HTR-8/SVneo (cell line): Measurements from ENCODE around the gene PRKG2.
"Not testable (repeated sequence)": the region's sequence is repeated elsewhere in the genome, so short reads cannot be mapped to it uniquely, and the experiment has no call there.

ENCODE experiments used
- DNase-seq: peaks from one replicate; pipeline ENCODE4 v3.0.0; 2011; ENCODE audit warnings: low spot score, mixed read lengths; ENCODE audit not compliant: insufficient read length
- FAIRE-seq: peaks from 2 replicates; lab custom pipeline; 2011; peaks lifted over from hg19 to GRCh38; lab: Jason Lieb, UNC

The PRKG2 gene, protein sequence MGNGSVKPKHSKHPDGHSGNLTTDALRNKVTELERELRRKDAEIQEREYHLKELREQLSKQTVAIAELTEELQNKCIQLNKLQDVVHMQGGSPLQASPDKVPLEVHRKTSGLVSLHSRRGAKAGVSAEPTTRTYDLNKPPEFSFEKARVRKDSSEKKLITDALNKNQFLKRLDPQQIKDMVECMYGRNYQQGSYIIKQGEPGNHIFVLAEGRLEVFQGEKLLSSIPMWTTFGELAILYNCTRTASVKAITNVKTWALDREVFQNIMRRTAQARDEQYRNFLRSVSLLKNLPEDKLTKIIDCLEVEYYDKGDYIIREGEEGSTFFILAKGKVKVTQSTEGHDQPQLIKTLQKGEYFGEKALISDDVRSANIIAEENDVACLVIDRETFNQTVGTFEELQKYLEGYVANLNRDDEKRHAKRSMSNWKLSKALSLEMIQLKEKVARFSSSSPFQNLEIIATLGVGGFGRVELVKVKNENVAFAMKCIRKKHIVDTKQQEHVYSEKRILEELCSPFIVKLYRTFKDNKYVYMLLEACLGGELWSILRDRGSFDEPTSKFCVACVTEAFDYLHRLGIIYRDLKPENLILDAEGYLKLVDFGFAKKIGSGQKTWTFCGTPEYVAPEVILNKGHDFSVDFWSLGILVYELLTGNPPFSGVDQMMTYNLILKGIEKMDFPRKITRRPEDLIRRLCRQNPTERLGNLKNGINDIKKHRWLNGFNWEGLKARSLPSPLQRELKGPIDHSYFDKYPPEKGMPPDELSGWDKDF

DNA sequence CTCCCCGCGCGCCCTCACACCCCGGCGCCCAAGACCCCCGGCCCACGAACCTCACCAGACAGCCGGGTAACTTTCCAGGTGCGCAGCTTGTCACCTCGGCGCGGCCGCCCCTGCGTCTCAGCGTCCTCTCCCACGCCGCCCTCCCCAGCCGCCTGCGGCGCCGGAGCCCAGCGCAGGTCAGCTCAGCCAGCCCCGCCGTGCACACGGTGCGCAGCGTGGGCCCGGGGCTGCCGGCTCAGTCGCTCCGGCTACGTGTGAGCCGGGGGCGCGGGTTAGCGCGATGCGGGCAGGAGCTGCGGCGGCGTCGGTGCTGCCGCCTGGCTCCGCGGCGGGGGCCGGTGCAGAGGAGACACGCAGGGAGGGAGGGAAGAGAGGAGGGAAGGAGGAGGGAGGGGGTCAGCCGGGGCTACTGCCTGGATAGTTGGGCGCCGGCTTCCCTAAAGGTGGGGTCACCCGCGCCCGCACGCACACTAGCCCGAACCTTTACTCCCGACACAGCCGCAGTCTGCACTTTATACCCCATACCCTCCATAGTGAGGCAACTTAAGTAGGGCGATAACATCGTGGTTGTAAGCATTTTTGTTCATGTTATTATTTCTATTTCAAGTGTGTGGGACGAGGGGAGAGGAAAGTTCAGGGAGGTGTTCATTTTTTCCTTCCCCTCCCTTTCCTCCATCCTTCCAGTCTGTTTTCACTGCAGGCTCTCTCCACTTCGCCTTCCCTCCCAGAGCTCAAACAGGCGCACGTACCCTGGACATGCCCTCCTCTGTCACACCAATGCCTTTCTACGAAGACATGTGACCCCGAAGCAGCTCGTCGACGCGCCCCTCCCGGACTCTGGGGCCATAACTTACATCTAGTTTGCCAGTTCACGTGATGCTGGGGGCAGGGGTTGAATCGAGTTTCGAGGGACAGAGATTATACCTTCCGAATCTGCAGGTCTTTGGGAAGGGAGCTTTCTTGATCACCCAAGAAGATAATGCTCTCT is at the start of gene PRKG2:
TSS of gene PRKG2 (minus strand) at position 342 of the 988 bp plus-strand sequence. CDS start 10,175 bp downstream, outside the sequence.
- FAIRE-seq (no peak), DNase-seq (no peak)

DNA sequence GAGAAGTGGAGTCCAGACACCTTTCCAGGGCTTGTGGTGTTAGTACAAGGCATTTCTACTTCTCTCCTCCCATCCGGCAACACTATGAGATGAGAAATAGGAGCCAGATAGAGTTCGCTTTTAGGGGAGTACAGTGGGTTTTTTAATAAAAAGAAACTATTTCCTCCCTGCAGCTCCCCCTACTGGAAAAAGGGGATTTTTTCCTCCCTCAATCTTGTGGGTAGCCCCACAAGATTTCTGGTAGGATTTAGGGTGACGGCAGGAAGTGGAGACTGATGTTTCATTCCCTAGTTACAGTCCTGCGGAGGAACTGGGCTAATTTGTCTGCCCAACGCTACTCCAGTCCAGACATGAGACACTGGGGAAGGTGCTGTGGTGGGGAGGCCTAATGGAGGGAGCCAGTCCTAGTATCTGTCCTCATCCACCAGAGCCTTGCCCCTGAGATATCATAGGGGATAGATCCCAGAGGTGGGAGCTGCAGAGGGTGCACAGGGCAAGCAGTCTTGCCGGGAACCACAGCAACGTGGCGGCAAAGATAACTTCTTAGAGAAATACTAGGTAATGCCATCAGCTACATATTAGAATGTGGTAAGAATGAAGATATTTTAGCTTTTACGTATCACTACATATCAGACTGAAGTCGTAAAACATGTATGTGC is 45.5 kb upstream of the PRKG2 start:
- FAIRE-seq (no peak), DNase-seq (no peak)

DNA sequence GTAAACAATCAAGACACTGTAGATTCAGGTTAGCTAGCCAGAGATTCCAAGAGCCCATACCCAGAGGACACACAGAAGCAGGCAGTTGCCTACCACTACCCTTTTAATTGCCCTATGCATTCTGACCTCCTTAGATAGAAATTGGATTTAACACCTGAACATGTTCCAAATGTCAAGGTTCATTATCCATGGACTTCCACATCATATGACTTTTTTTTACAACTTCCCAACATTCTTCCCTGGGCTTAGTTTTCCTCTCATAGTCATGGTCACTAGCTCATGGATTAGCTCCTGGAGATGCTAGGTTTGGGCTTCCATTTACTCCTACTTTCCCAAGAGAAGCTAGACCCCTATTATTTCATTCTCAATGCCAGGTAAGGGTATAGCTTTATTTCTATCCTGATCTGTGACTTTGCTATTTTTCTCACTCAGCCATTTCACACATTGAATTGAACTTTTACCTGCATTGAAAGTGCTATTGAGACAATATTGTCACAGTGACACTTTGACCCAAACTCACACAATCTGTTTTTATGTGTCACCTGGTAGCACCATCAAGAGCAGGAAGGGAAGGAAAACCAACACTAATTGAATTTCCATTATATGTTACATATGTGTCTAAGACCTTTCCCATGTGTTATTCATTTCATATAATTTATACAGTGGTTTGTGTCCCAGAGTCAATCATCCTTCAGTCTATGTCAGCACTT is 44.0 kb upstream of the PRKG2 start:
- FAIRE-seq: no peak
- DNase-seq: no peak

DNA sequence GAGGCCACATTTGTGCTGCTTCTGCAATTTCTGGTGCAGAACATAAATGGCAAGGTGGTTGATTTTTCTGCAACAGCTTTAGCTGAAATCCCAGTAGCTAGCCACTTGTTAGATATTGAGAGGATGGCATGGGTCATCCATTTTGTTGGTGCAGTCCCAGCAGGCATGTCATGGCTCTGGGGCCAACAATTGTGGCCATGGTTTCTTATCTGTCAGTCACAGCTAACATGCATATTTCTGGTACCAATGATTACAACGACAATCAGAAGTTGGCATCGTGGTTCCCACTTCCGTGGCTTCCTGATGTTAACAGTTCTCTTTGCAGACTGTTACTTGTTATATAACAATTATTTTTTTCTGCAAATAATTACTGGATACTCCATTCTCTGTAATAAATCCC is 42.8 kb upstream of the PRKG2 start:
- FAIRE-seq: no peak
- DNase-seq: no peak

DNA sequence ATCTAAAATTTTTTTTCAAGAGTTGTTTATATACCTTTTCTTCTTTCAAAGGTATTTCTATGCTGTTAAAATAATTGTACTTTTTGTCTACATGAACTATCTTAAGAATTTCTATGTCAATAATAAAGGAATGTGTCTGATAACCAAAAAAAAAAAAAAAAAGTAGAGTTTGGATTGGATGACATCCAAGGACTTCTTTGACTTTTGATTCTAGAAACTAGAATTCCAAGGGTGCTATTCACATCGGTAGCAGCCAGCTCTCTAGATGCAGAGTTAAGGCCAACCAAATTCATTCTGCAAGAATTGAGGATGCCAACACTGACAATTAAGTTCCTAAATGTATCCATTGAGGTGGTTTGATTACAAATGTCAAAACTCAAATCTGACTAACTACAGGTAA is 42.0 kb upstream of the PRKG2 start:
- DNase-seq (no peak), FAIRE-seq (no peak)

DNA sequence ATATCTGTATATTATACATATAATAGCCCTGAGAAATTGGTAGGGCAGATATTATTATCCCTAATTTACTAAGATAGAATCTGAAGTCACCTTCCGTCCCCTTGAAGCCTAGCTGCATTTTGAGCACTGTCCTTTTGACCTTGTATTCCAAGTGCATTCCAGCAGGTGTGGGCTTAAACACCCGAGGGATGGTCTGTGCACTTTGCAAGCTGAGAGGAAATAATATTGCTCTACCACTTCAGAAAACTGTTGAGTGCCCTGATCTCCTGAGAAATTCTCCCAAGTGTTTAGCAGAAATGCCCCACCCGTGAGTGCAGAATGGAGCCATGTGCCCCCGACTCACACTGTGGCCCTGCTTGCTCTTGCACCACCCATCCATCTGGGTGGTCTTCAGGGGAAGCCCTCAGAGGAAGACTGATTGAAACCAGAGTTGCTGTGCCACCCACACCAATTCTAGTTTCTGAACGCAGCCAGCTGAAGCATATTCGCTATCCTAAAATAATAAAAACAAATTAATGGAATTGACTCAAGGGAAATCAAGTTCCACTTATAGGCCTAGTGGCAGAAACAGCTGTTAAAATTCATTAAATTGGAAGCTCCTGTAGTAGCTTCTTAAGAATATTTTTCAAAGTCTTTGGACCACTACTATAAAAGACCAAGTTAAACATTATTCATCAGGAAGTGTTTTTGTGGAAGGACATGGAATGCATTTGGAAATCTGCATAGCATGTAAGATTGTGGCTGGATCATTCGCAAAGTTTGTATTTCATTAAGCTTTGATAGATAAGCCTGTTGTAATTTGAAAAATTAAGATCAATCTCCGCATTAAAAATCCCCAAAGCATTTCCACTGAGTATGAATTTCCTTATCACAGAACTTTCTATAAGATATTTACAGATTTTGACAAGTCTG is 41.3 kb upstream of the PRKG2 start:
- no peak for FAIRE-seq
- no peak for DNase-seq

DNA sequence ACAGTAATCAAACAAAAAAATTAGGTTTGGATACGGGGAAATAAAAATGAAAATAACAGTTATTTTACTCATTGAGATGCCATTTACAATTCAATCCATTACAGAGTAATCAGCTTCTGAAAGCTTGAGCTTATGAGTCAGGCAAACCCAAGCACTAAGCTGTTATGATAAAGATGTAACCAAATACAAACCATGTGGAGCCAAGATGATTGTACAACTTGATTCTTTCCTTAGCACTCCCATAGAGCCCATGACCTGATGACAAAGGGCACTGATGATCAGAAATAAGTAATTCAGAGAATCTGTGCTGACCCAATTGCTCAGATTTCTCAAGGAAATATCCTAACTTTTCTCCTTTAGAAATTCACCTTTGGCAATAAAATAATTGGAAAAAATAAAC is 40.5 kb upstream of the PRKG2 start:
- FAIRE-seq (no peak), DNase-seq (no peak)

DNA sequence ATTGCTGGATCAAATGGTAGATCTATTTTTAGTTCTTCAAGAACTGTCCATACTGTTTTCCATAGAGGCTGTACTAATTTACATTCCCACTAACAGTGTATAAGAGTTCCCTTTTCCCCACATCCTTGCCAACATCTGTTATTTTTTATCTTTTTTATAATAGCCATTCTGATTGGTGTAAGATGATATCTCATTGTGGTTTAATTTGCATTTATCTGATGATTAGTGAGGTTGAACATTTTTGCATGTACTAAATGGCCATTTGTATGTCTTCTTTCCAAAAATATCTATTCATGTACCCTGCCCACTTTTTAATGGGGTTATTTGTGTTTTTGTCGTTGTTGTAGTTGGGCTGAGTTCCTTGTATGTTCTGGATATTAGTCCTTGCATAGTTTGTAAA is 35.4 kb upstream of the PRKG2 start:
- FAIRE-seq: no peak
- no peak for DNase-seq

DNA sequence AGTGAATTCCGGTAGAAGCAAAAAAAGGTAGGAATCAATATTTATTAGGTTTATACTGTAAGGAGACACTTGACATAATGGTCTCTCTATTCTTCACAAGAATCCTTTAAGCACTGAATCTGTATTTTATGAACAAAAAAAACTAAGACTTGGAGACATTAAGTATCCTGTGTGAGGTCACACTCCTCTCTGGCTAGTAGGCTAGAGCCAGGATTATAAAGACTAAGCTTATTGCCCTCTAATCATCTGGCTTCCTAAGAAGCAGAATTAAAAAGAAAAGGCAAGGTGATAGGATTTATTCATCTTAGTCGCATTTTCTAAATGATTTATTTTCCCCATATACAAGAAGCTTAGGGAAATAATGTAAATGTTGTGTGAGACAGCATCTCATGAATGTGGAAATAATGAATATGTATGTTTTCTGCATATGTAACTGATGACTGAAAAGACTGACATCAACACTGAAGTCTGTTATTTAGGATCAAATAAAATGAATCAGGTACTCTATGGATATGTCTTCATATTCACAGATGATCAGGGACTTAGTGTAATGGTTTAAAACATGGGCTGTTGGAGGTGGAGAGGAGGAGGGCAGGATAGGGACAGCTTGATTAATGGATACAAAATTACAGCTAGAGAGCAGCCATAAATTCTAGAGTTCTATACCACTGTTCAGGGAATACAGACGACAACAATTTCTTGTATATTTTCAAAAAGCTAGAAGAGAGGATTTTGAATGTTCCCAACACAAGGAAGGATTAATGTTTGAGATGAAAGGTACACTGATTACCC is 30.4 kb upstream of the PRKG2 start:
- no peak for FAIRE-seq

DNA sequence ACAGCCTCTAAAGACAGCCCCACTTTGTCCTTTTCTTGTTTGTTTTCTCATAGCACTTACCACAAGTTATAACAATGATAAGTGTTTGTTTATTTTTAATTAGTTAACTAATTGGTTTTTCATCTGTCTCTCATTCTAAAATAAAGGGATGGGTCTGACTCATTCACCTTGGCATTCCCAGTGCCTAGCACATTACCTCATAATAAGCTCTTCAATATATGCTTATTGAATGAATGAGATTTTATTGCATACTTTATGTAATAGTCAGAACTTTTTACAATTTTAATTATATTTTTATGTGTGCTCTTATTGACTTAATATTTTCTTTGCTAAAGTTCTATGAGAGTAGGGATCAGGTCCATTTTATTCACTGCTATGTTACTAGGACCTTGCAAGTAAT is 22.8 kb upstream of the PRKG2 start:
- DNase-seq (no peak), FAIRE-seq (no peak)

More for the DNA sequence above, 30.4 kb upstream of the PRKG2 start:
- no peak for DNase-seq

DNA sequence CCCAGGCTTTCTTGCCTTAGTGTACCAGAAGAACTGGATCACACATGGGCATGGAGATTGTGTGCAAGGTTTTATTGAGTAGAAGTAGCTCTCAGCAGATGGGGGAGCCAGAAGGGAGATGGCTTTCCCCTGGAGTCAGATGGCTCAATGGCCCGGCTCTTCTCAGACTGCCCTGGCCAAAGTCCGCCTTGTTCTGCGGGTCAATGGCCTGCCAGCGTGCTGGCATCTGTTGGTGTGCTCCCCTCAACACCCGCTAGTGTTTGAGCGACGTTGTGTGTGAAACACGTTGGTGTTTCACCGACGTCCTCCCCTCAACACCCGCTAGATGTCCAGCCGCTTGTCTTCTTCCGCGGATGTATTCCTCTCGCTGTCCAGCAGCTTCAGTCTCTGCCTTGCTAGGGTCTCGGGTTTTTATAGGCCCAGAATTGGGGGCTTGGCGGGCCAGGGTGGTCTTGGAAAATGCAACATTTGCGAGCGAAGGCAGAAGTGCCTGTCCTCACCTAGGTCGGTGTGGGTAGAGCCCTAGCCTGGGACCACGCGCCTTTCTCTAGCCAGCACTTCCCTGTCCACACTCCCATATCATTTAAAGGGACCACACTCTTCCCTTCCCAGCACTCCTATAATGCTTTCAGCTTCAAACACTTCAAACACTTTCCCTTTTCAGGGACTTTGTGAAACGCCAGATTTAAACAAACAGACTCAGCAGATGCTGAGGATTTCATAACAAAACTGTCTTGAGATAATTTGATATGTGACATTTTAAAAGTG is 21.1 kb upstream of the PRKG2 start:
- no peak for FAIRE-seq
- no peak for DNase-seq

DNA sequence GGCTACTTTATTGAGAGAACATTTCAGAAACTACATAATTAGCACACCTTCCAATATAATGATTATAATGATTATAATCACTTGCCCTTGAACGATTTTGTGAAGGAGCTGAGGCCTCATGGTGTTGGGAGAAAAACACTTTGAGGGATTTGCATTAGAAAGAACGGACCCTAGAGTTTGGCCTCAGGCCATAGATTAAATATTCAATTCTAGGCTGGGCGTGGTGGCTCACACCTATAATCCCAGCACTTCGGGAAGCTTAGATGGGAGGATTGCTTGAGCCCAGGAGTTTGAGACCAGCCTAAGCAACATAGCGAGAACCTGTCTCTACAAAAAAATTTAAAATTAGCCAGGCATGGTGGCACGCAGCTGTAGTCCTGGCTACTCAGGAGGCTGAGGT is 12.9 kb upstream of the PRKG2 start:
- FAIRE-seq (no peak), DNase-seq (no peak)

DNA sequence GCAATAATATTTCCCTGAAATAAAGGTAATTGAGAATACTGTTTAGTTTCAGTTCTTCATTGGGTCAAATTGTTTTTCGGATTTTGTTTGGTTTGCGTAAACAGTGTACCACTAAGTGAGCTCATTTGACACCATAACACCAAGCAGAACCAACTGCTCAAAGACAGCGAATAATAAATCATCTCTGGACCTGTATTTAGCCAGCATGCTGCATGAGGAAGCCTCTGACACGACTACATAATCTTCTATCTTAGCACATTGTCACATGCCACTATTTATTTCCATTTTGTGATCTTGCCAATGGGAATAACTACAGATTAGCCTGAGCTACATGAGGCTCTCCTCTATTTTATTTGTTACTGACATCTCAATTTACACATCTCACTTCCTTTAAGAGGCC is 12.1 kb upstream of the PRKG2 start:
- FAIRE-seq (no peak), DNase-seq (no peak)

DNA sequence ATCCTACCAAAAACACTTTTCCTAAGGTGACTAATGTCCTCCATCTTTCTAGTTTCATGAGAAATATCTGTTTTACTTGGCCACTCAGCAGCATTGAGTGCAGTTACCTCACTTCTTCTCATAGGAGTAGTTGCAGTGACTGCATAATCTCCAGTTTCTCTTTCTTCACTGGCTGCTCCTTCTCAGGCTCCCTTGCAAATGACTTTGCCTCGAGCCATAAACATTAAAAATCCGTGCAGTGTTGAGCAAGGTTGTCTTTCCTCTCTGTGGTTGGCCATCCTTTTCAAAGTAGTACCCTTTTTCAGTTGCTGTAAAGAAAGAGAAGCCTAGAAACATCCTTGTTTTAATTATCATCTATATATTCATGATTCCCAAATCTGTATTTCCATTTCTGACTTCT is 10.2 kb upstream of the PRKG2 start:
- DNase-seq (no peak), FAIRE-seq (no peak)

DNA sequence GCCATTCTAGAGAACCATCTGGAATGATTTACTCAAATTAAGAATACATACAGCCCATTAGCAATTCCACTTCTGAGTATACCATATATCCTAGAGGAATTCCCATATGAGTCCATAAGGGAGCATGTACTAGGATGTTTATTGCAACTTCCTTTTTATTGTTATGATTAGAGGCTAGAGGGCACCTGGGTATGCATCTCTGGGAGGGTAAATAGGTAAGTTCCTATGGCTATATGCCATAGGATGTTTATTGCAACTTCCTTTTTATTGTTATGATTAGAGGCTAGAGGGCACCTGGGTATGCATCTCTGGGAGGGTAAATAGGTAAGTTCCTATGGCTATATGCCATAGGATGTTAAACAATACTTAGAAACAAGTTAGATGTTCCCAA is 7.1 kb upstream of the PRKG2 start:
- FAIRE-seq: not testable (repeated sequence)

DNA sequence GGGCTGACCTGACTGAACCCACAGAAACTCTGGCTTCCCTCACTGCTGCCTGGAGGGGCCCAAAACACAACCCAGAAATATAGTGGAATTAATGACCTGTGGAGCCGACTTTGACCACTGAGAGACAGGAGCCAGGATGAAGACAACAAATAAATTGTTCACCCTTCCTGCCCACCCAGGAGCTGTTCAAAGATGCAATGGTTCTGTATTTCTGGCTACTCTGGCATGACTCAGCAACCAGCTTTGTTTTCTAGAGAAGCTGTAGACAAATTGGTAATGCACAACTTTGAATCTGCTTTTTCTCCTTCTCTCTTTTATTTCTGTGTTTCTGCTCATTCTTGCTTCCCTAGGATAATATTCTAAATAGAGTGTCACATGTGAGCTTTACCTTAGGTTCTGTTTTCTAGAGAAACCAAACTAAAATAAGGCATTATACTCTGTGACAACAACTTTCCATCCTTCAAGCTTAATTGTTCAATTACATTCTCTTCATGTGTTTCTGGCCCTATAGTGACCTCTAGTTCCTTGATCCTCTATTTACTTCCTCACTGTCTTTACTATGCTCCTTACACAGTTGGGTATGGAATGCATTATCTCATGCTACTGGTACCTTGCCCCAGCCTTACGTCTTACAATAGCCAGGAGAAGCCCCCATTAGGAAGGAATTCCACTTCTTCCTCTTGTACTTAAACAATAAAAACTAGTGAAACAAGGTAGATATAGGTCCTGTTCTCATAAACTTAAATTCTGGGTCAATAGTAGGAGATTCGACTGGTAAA is 6.5 kb upstream of the PRKG2 start:
- FAIRE-seq (no peak), DNase-seq (no peak)

More for the DNA sequence above, 7.1 kb upstream of the PRKG2 start:
- not testable (repeated sequence) for DNase-seq
